GM12874 (cell line): ENCODE results near the gene DCBLD1.

Experiments used
- CTCF ChIP-seq: IDR thresholded peaks from 2 replicates; pipeline ENCODE4 v1.5.1; 2011; ENCODE audit warnings: low read depth, mild to moderate bottlenecking, control low read depth, low read length, moderate library complexity; ENCODE audit not compliant: insufficient read depth

Gene DCBLD1

DNA sequence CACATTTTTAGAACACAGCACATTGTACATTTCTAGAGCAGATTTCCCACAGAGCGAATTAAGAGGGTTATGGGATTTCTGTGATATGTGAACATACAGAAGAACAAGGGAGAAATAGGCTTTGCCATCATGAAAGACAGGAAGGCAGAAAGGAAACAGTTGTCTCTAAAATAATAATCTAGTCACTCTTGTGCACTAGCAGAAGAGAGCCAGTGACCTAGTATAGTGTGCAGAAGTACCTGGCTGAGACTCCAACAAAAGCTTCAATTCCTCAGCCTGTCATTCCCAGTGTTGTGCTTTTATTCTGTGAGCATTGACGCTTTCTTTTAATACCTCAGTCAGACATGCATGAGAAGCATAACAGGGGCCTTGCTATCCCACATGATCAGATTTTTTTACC lies 17.8 kb upstream of the DCBLD1 start:
- TF ChIP-seq CTCF, result no peak

DNA sequence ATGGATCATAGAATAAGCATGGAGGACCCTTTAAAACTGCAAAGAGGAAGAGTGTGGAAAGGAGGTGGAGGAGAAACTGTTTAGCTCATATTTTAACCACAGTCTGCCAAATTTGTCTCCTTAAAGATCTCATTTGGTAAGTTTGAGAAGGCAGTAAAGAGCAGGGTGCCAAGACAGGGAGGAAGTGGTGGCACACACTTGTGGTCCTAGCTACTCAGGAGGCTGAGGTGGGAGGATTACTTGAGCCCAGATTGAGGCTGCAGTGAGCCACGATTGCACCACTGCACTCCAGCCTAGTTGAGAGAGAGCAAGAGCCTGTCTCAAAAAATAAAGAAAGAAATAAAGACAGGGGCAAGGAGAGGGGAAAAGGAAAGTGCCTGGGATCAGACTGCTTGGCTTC lies 16.8 kb upstream of the DCBLD1 start:
- TF ChIP-seq CTCF, result no peak

DNA sequence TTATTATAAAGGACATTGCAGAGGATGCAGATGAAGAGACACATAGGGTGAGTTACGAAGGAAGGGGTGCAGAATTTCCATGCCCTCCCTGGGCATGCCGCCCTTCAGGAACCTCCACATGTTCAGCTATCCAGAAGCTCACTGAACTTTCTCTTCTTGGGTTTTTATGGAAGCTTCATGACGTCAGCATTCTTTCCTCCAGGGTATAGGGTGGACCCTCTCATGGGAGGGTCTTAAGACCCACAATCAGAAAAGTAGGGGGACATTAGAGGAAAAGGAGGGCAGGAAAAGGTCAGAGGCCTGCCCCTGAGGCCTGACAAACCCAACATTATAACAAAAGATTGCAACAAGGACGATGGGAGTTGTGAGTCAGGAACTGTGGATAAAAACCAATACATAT lies 14.6 kb upstream of the DCBLD1 start:
- no peak for TF ChIP-seq CTCF

- TF ChIP-seq CTCF, result no peak
Observed at GRCh38 chr6:117469356-117469755, 13.1 kb upstream of the DCBLD1 start.

DNA sequence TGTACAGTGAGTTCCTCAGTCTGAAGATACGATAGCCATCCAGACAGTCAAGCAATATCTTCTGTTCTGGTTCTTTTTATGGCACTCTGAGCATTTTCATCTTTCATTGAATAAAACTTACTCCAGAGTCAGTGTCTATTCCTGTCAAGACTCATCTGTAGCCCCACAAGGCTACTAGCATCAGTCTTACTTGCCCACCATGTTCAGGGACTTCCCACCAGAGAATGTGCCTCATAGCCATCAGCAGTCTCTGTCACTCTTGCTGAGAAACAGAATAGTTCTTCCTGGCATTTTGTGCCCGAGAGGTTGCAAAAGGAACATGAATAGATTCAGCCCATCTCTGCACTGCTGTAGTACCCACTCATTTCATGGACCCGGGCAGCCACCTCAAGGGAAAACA lies 12.7 kb upstream of the DCBLD1 start:
- TF ChIP-seq CTCF, result no peak

- TF ChIP-seq CTCF, result no peak
Observed at GRCh38 chr6:117472667-117473066, 9.8 kb upstream of the DCBLD1 start.

- TF ChIP-seq CTCF, result no peak
Observed at GRCh38 chr6:117473401-117473800, 9.1 kb upstream of the DCBLD1 start.
